PFSK-1 (cell line): ENCODE data around the gene ZFHX3.

ENCODE experiments used
- POLR2AphosphoS5 ChIP-seq: IDR thresholded peaks from 2 replicates; pipeline ENCODE4 v1.6.1; 2012; ENCODE audit warnings: low read depth, mild to moderate bottlenecking, control low read depth, low read length, moderate library complexity
- TAF1 ChIP-seq: IDR thresholded peaks from 2 replicates; pipeline ENCODE4 v1.6.1; 2012; ENCODE audit warnings: low read length, control low read depth, borderline replicate concordance; ENCODE audit not compliant: insufficient read depth
- TF ChIP-seq, protein P1 (sequence below), 2 experiments: IDR thresholded peaks; 2 replicates each; pipeline versions ENCODE4 v1.6.1 to v1.8.0; 2011 to 2012; ENCODE audit warnings: low read depth in 2 of 2, low read length in 2 of 2, control low read depth in 1 of 2, inconsistent platforms in 1 of 2, mild to moderate bottlenecking in 1 of 2, moderate library complexity in 1 of 2; ENCODE audit not compliant: insufficient read depth in 1 of 2

DNA sequence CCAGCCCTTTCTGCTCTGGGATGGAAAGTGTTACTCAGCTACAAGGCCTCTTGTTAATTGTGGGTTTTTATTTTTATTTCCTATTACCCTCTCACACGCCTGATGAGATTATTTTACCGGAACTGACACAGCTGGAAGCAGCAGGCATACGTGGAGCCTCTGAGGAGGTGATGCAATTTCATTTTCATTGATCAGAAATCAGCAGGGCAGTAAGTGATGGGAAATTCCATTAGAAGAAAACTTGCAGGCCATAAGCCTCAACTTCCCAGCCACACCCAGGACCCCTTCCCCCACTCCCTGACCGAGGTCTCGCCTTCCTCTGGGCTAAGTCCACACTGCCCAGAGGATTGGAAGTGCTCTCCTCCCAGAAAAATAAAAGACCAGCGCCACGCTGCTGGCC lies 69.7 kb downstream of the ZFHX3 start:
- TF ChIP-seq POLR2AphosphoS5 (no peak), TAF1 (no peak)
- TF ChIP-seq, protein P1, sequence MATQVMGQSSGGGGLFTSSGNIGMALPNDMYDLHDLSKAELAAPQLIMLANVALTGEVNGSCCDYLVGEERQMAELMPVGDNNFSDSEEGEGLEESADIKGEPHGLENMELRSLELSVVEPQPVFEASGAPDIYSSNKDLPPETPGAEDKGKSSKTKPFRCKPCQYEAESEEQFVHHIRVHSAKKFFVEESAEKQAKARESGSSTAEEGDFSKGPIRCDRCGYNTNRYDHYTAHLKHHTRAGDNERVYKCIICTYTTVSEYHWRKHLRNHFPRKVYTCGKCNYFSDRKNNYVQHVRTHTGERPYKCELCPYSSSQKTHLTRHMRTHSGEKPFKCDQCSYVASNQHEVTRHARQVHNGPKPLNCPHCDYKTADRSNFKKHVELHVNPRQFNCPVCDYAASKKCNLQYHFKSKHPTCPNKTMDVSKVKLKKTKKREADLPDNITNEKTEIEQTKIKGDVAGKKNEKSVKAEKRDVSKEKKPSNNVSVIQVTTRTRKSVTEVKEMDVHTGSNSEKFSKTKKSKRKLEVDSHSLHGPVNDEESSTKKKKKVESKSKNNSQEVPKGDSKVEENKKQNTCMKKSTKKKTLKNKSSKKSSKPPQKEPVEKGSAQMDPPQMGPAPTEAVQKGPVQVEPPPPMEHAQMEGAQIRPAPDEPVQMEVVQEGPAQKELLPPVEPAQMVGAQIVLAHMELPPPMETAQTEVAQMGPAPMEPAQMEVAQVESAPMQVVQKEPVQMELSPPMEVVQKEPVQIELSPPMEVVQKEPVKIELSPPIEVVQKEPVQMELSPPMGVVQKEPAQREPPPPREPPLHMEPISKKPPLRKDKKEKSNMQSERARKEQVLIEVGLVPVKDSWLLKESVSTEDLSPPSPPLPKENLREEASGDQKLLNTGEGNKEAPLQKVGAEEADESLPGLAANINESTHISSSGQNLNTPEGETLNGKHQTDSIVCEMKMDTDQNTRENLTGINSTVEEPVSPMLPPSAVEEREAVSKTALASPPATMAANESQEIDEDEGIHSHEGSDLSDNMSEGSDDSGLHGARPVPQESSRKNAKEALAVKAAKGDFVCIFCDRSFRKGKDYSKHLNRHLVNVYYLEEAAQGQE (IDR thresholded peaks at IDR 0.05; ENCODE audit: insufficient read depth in 1 of 2, low read depth in 2 of 2, low read length in 2 of 2) = 0 out of 4 replicates have a peak, but pooled peaks of 1 of the 2 experiments have one; percentile 47
